ENCODE data around the gene LZTR1. TPM values are rescaled to one million over a fixed set of nuclear protein-coding genes. Genes with fewer than 3 reads are reported as not detected.
"Not testable (repeated sequence)": the region's sequence is repeated elsewhere in the genome, so short reads cannot be mapped to it uniquely, and the experiment has no call there.

Gene LZTR1
- 16.5 TPM for polyA plus RNA-seq (2013, experiment 1 of 2)
- polyA plus RNA-seq (2013, experiment 2 of 2) = 16.1 TPM

DNA sequence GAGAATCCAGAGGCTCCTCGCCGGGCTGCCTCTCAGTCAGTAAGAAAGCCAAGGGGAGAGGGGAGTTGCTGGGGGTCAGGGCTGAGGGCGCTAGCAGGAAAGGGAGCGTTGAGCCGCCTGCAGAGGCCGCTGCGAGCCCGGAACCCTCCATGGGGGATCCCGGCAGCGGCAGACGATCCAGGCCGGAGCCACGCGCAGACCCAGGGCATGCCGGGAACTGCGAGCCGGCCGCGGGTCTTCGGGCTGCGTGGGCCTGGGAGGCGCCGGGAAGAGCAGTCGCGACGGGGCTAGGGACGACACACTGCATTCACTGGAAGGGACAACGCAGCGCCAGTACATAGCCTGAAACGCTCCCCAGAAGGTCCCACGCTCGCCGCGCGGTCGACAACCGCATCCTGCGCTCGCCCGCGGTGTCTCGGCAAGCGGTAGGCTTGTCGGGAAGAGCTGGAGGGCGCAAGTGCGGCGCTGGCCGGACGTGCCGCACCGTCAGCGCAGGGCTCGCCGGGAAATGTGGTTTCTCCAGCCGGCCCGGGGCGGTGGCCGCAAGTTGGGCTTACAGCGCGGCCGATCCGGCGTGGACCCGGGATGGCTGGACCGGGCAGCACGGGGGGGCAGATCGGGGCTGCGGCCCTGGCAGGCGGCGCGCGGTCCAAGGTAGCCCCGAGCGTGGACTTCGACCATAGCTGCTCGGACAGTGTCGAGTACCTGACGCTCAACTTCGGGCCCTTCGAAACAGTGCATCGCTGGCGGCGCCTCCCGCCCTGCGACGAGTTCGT is at the start of gene LZTR1:
Gene LZTR1, plus strand, starts transcription at position 511 of the 776 bp plus-strand sequence. Its CDS starts 75 bp downstream, at position 586.
- WGBS, 2 donors (ENCODE audit: extremely low coverage in 2 of 2, insufficient read length in 2 of 2, insufficient replicate concordance in 1 of 2) = no CpG with 5 or more reads among the region's 87 CpGs
- H3K36me3 ChIP-seq (replicated peaks in 1 of 2; ENCODE audit: control insufficient read depth in 2 of 2, insufficient read depth in 2 of 2, low read length in 2 of 2) = peaks cover 5 to 27% of the 10 kb centered on the region in 2 donors
- H3K4me3 ChIP-seq (ENCODE audit: low read length in 2 of 2) = peak within 1 kb of the TSS; percentile 92 to 98
- H2AK5ac ChIP-seq (ENCODE audit: low read depth, low read length) = peak within 1 kb of the TSS; percentile 43
- peaks cover 13 to 20% of the 10 kb centered on the region in 2 donors for H3K4me1 ChIP-seq (ENCODE audit: control insufficient read depth in 2 of 2, insufficient read depth in 1 of 2, low read depth in 1 of 2, low read length in 2 of 2)
- no peaks in the 10 kb centered on the region for H3K27me3 ChIP-seq (ENCODE audit: control insufficient read depth in 3 of 3, insufficient read depth in 3 of 3, low read depth in 1 of 3, low read length in 3 of 3)
- H3K14ac ChIP-seq (ENCODE audit: low read length) = peak within 1 kb of the TSS; percentile 78
- peak within 1 kb of the TSS; percentile 68 for H3K4me2 ChIP-seq (ENCODE audit: insufficient read depth, low read length, poor library complexity, severe bottlenecking)
- no peak within 1 kb of the TSS for H3K4ac ChIP-seq (ENCODE audit: low read length)
- H2BK12ac ChIP-seq (ENCODE audit: low read length) = no peak within 1 kb of the TSS
- no peak within 1 kb of the TSS for H4K8ac ChIP-seq (ENCODE audit: low read depth, low read length)
- peak within 1 kb of the TSS; percentile 99 for H2AFZ ChIP-seq (ENCODE audit: low read length)
- H3K23ac ChIP-seq (ENCODE audit: low read depth, low read length, poor library complexity) = peak within 1 kb of the TSS; percentile 100
- H3K9ac ChIP-seq (ENCODE audit: low read depth, low read length, poor library complexity) = peak within 1 kb of the TSS; percentile 98
- H4K91ac ChIP-seq (ENCODE audit: low read depth, low read length, poor library complexity) = peak within 1 kb of the TSS; percentile 2
- peak within 1 kb of the TSS; percentile 15 for H2BK15ac ChIP-seq (ENCODE audit: low read length)
- H3K9me3 ChIP-seq (replicated peaks in 1 of 2; ENCODE audit: control insufficient read depth in 2 of 2, insufficient read depth in 1 of 2, low read depth in 1 of 2, low read length in 2 of 2) = peaks cover 7 to 9% of the 10 kb centered on the region in 2 donors
- peak within 1 kb of the TSS; percentile 88 for H3K27ac ChIP-seq (replicated peaks; ENCODE audit: low read length)
- no peak within 1 kb of the TSS for H2BK120ac ChIP-seq (ENCODE audit: low read depth, low read length)
- DNase-seq (ENCODE audit: low spot score) = peak; percentile 80
- peaks cover 5% of the 10 kb centered on the region for H3K79me1 ChIP-seq (ENCODE audit: low read depth, low read length)
- peak within 1 kb of the TSS; percentile 100 for H3K18ac ChIP-seq (ENCODE audit: low read length)
- peak within 1 kb of the TSS; percentile 95 for H2BK5ac ChIP-seq (ENCODE audit: low read length)

- H3K36me3 ChIP-seq (replicated peaks in 1 of 2; ENCODE audit: control insufficient read depth in 2 of 2, insufficient read depth in 2 of 2, low read length in 2 of 2) = peaks cover 26 to 80% of the 10 kb centered on the region in 2 donors
- H2BK120ac ChIP-seq (ENCODE audit: low read depth, low read length) = no peak overlapping the region
Measured at GRCh38 chr22:20933910-20934309, 48.2 kb upstream of the LZTR1 start.

GRCh38 chr22:20935049-20935448 is 47.0 kb upstream of the LZTR1 start:
- not testable (repeated sequence) for H2BK120ac ChIP-seq (ENCODE audit: low read depth, low read length); H3K4me3 ChIP-seq (ENCODE audit: low read length in 2 of 2); H3K79me1 ChIP-seq (ENCODE audit: low read depth, low read length); H3K23ac ChIP-seq (ENCODE audit: low read depth, low read length, poor library complexity); H3K4ac ChIP-seq (ENCODE audit: low read length); H3K27ac ChIP-seq (replicated peaks; ENCODE audit: low read length); H2BK12ac ChIP-seq (ENCODE audit: low read length); H3K14ac ChIP-seq (ENCODE audit: low read length); H3K27me3 ChIP-seq (ENCODE audit: control insufficient read depth in 3 of 3, insufficient read depth in 3 of 3, low read depth in 1 of 3, low read length in 3 of 3); H2AFZ ChIP-seq (ENCODE audit: low read length); H4K91ac ChIP-seq (ENCODE audit: low read depth, low read length, poor library complexity); H3K4me1 ChIP-seq (ENCODE audit: control insufficient read depth in 2 of 2, insufficient read depth in 1 of 2, low read depth in 1 of 2, low read length in 2 of 2); H3K9me3 ChIP-seq (replicated peaks in 1 of 2; ENCODE audit: control insufficient read depth in 2 of 2, insufficient read depth in 1 of 2, low read depth in 1 of 2, low read length in 2 of 2); H3K4me2 ChIP-seq (ENCODE audit: insufficient read depth, low read length, poor library complexity, severe bottlenecking); H3K18ac ChIP-seq (ENCODE audit: low read length); H2BK15ac ChIP-seq (ENCODE audit: low read length); H2BK5ac ChIP-seq (ENCODE audit: low read length); H3K9ac ChIP-seq (ENCODE audit: low read depth, low read length, poor library complexity); H4K8ac ChIP-seq (ENCODE audit: low read depth, low read length); H2AK5ac ChIP-seq (ENCODE audit: low read depth, low read length); DNase-seq (ENCODE audit: low spot score)
- peaks cover 26 to 83% of the 10 kb centered on the region in 2 donors for H3K36me3 ChIP-seq (replicated peaks in 1 of 2; ENCODE audit: control insufficient read depth in 2 of 2, insufficient read depth in 2 of 2, low read length in 2 of 2)
- no CpG with 5 or more reads among the region's 9 CpGs for WGBS, 2 donors (ENCODE audit: extremely low coverage in 2 of 2, insufficient read length in 2 of 2, insufficient replicate concordance in 1 of 2)

More at GRCh38 chr22:20933910-20934309, 48.2 kb upstream of the LZTR1 start:
- H3K4me1 ChIP-seq (ENCODE audit: control insufficient read depth in 2 of 2, insufficient read depth in 1 of 2, low read depth in 1 of 2, low read length in 2 of 2) = peaks cover 0 to 2% of the 10 kb centered on the region in 2 donors
- H3K18ac ChIP-seq (ENCODE audit: low read length) = no peak overlapping the region
- H3K14ac ChIP-seq (ENCODE audit: low read length) = no peak overlapping the region
- whole genome bisulfite sequencing, 2 donors (ENCODE audit: extremely low coverage in 2 of 2, insufficient read length in 2 of 2, insufficient replicate concordance in 1 of 2) = no CpG with 5 or more reads among the region's 7 CpGs
- no peak overlapping the region for H3K27ac ChIP-seq (replicated peaks; ENCODE audit: low read length)
- peaks cover 8% of the 10 kb centered on the region for H3K79me1 ChIP-seq (ENCODE audit: low read depth, low read length)
- no peak overlapping the region for H2BK12ac ChIP-seq (ENCODE audit: low read length)
- no peak overlapping the region for H2BK5ac ChIP-seq (ENCODE audit: low read length)
- H3K4me2 ChIP-seq (ENCODE audit: insufficient read depth, low read length, poor library complexity, severe bottlenecking) = no peak overlapping the region
- H3K4ac ChIP-seq (ENCODE audit: low read length) = no peak overlapping the region
- H2BK15ac ChIP-seq (ENCODE audit: low read length) = no peak overlapping the region
- no peak overlapping the region for H4K8ac ChIP-seq (ENCODE audit: low read depth, low read length)
- no peak overlapping the region for H3K4me3 ChIP-seq (ENCODE audit: low read length in 2 of 2)
- no peak overlapping the region for H4K91ac ChIP-seq (ENCODE audit: low read depth, low read length, poor library complexity)
- no peak overlapping the region for H3K23ac ChIP-seq (ENCODE audit: low read depth, low read length, poor library complexity)
- no peak for DNase-seq (ENCODE audit: low spot score)
- H2AFZ ChIP-seq (ENCODE audit: low read length) = no peak overlapping the region
- H2AK5ac ChIP-seq (ENCODE audit: low read depth, low read length) = no peak overlapping the region
- H3K9ac ChIP-seq (ENCODE audit: low read depth, low read length, poor library complexity) = no peak overlapping the region
- H3K9me3 ChIP-seq (replicated peaks in 1 of 2; ENCODE audit: control insufficient read depth in 2 of 2, insufficient read depth in 1 of 2, low read depth in 1 of 2, low read length in 2 of 2) = no peaks in the 10 kb centered on the region
- H3K27me3 ChIP-seq (ENCODE audit: control insufficient read depth in 3 of 3, insufficient read depth in 3 of 3, low read depth in 1 of 3, low read length in 3 of 3) = no peaks in the 10 kb centered on the region

- WGBS, 2 donors (ENCODE audit: extremely low coverage in 2 of 2, insufficient read length in 2 of 2, insufficient replicate concordance in 1 of 2) = no CpG with 5 or more reads among the region's 11 CpGs
- not testable (repeated sequence) for H3K4me3 ChIP-seq (ENCODE audit: low read length in 2 of 2); H3K9ac ChIP-seq (ENCODE audit: low read depth, low read length, poor library complexity); H3K79me1 ChIP-seq (ENCODE audit: low read depth, low read length); H2AFZ ChIP-seq (ENCODE audit: low read length); H2BK15ac ChIP-seq (ENCODE audit: low read length); DNase-seq (ENCODE audit: low spot score); H3K27ac ChIP-seq (replicated peaks; ENCODE audit: low read length); H3K27me3 ChIP-seq (ENCODE audit: control insufficient read depth in 3 of 3, insufficient read depth in 3 of 3, low read depth in 1 of 3, low read length in 3 of 3); H2BK120ac ChIP-seq (ENCODE audit: low read depth, low read length); H2BK5ac ChIP-seq (ENCODE audit: low read length); H3K4me1 ChIP-seq (ENCODE audit: control insufficient read depth in 2 of 2, insufficient read depth in 1 of 2, low read depth in 1 of 2, low read length in 2 of 2); H3K4ac ChIP-seq (ENCODE audit: low read length); H2AK5ac ChIP-seq (ENCODE audit: low read depth, low read length); H3K14ac ChIP-seq (ENCODE audit: low read length); H4K8ac ChIP-seq (ENCODE audit: low read depth, low read length); H3K23ac ChIP-seq (ENCODE audit: low read depth, low read length, poor library complexity); H3K4me2 ChIP-seq (ENCODE audit: insufficient read depth, low read length, poor library complexity, severe bottlenecking); H3K18ac ChIP-seq (ENCODE audit: low read length); H4K91ac ChIP-seq (ENCODE audit: low read depth, low read length, poor library complexity); H3K9me3 ChIP-seq (replicated peaks in 1 of 2; ENCODE audit: control insufficient read depth in 2 of 2, insufficient read depth in 1 of 2, low read depth in 1 of 2, low read length in 2 of 2); H2BK12ac ChIP-seq (ENCODE audit: low read length)
- peaks cover 27 to 86% of the 10 kb centered on the region in 2 donors for H3K36me3 ChIP-seq (replicated peaks in 1 of 2; ENCODE audit: control insufficient read depth in 2 of 2, insufficient read depth in 2 of 2, low read length in 2 of 2)
Measured at GRCh38 chr22:20935780-20936539, 46.1 kb upstream of the LZTR1 start.
